ENCODE measurements around the gene IQCK.

DNA sequence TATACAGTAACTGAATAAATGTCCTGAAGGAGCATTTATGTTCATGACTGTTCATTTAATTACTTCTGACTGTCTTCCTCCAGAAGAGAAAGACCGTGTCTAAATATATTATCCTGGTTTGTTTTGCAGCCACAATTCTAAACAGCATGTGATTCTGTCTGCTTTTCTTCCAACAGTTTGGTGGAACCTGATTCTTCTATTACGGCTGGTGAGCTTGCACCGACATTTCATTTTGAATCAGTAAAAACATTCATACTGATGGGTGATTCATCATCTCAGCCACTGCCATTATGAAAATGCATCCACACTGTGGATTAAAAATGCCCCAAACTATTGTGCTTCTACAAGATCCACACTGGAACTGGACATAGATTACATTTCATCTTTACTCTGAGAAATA lies 17.0 kb upstream of the IQCK start:
- TF ChIP-seq, protein P1, sequence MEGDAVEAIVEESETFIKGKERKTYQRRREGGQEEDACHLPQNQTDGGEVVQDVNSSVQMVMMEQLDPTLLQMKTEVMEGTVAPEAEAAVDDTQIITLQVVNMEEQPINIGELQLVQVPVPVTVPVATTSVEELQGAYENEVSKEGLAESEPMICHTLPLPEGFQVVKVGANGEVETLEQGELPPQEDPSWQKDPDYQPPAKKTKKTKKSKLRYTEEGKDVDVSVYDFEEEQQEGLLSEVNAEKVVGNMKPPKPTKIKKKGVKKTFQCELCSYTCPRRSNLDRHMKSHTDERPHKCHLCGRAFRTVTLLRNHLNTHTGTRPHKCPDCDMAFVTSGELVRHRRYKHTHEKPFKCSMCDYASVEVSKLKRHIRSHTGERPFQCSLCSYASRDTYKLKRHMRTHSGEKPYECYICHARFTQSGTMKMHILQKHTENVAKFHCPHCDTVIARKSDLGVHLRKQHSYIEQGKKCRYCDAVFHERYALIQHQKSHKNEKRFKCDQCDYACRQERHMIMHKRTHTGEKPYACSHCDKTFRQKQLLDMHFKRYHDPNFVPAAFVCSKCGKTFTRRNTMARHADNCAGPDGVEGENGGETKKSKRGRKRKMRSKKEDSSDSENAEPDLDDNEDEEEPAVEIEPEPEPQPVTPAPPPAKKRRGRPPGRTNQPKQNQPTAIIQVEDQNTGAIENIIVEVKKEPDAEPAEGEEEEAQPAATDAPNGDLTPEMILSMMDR (IDR thresholded peaks at IDR 0.05; ENCODE audit: poor library complexity): no peak
- TF ChIP-seq EZH2phosphoT487 (IDR thresholded peaks at IDR 0.05; ENCODE audit: low read depth, severe bottlenecking, unreplicated experiment): no peak

Data from hepatocyte (in vitro differentiated cells).